ENCODE measurements around the gene GHSR.

- TF ChIP-seq, protein P1, sequence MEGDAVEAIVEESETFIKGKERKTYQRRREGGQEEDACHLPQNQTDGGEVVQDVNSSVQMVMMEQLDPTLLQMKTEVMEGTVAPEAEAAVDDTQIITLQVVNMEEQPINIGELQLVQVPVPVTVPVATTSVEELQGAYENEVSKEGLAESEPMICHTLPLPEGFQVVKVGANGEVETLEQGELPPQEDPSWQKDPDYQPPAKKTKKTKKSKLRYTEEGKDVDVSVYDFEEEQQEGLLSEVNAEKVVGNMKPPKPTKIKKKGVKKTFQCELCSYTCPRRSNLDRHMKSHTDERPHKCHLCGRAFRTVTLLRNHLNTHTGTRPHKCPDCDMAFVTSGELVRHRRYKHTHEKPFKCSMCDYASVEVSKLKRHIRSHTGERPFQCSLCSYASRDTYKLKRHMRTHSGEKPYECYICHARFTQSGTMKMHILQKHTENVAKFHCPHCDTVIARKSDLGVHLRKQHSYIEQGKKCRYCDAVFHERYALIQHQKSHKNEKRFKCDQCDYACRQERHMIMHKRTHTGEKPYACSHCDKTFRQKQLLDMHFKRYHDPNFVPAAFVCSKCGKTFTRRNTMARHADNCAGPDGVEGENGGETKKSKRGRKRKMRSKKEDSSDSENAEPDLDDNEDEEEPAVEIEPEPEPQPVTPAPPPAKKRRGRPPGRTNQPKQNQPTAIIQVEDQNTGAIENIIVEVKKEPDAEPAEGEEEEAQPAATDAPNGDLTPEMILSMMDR (IDR thresholded peaks at IDR 0.05), result no peak
- no peak for TF ChIP-seq POLR2A (IDR thresholded peaks at IDR 0.05)
These were observed 1.4 kb upstream of the GHSR start for GRCh38 chr3:172449466-172450149.

Data from Peyer's patch (tissue), 4 donors.